HG03196 (cell line): Measurements from ENCODE around the gene RALGDS.
"Not testable (repeated sequence)": the region's sequence is repeated elsewhere in the genome, so short reads cannot be mapped to it uniquely, and the experiment has no call there.

Experiments
- ATAC-seq: cut with Tn5 transposase; IDR thresholded peaks from one replicate; pipeline ENCODE4 v1.9.1; 2021; ENCODE audit not compliant: unreplicated experiment

RALGDS gene

GRCh38 chr9:133107961-133108793 lies 12.9 kb downstream of the RALGDS start:
- ATAC-seq, result no peak

- ATAC-seq, result no peak
These were observed 13.8 kb downstream of the RALGDS start for GRCh38 chr9:133107245-133107722.

GRCh38 chr9:133106511-133107244 lies 14.4 kb downstream of the RALGDS start:
- ATAC-seq, result no peak

- no peak for ATAC-seq
These were observed 15.6 kb downstream of the RALGDS start for GRCh38 chr9:133105461-133105770.

GRCh38 chr9:133104718-133105460 lies 16.2 kb downstream of the RALGDS start:
- no peak for ATAC-seq

GRCh38 chr9:133103987-133104505 lies 17.0 kb downstream of the RALGDS start:
- no peak for ATAC-seq

GRCh38 chr9:133103183-133103986 lies 17.7 kb downstream of the RALGDS start:
- no peak for ATAC-seq

- ATAC-seq, result no peak
These were observed 18.6 kb downstream of the RALGDS start for GRCh38 chr9:133102190-133103021.

GRCh38 chr9:133101356-133102189 lies 19.5 kb downstream of the RALGDS start:
- no peak for ATAC-seq

- ATAC-seq, result no peak
These were observed 20.3 kb downstream of the RALGDS start for GRCh38 chr9:133100506-133101355.

GRCh38 chr9:133099726-133100505 lies 21.1 kb downstream of the RALGDS start:
- no peak for ATAC-seq

- ATAC-seq, result no peak
These were observed 22.2 kb downstream of the RALGDS start for GRCh38 chr9:133098871-133099270.

- no peak for ATAC-seq
These were observed 22.8 kb downstream of the RALGDS start for GRCh38 chr9:133098104-133098754.

GRCh38 chr9:133094842-133095393 lies 26.1 kb downstream of the RALGDS start:
- no peak for ATAC-seq

GRCh38 chr9:133094351-133094750 lies 26.7 kb downstream of the RALGDS start:
- not testable (repeated sequence) for ATAC-seq

- no peak for ATAC-seq
These were observed 30.2 kb downstream of the RALGDS start for GRCh38 chr9:133090752-133091385.
